ENCODE data around the gene SEMA4G.
A peak's percentile ranks its signal among the peaks of the same experiment; 100 is the strongest.

SEMA4G gene

GRCh38 chr10:100960251-100960650 lies 9.1 kb upstream of the SEMA4G start:
- Histone ChIP-seq H3K27ac (ENCODE audit: low read length) (no peak overlapping the region), H3K36me3 (ENCODE audit: control insufficient read depth in 1 of 2, insufficient read depth in 2 of 2, low read length in 2 of 2) (peaks cover 47 to 52% of the 10 kb centered on the region in 2 donors), H3K27me3 (ENCODE audit: low read depth, low read length) (no peaks in the 10 kb centered on the region), H3K9me3 (ENCODE audit: control insufficient read depth in 1 of 2, low read length in 2 of 2) (no peaks in the 10 kb centered on the region), H3K4me1 (ENCODE audit: control insufficient read depth in 1 of 2, insufficient read depth in 2 of 2, low read length in 2 of 2) (no peaks in the 10 kb centered on the region), H3K4me3 (ENCODE audit: low read depth in 1 of 2, low read length in 2 of 2) (no peak overlapping the region)

DNA sequence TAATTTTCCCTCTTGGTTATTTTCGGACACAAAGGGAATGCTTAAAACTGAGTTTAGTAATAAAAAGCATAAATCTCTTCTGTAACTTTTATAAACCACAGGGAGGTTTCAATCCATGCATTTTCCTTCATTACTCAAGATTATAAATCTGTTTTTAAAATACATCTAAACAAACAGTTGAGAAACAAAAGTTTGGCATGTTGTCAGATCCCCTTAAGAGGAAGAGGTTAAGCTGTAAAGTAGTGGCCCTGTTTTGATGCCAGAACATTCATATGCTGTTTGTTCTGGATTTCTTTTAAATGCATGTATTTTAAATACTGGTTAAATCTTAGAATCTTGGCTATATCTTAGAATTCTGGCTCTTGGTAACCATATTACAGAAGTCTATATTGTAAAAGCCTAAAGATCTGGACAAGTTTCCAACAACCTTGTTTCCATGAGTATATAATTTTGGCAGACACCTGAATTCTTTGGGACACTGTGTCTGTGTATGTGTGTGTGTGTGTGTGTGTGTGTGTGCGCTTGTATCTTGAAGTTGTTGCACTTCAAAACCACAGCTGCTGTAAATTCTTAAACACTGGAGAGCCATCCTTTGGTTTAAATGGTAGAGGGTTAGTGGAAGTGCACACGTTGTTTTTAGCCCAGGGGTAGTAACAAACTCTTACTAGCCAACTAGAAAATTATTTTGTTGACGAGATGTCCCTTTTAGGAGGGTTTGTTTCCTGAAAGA lies 6.8 kb upstream of the SEMA4G start:
- H3K27me3 ChIP-seq (ENCODE audit: low read depth, low read length) = no peaks in the 10 kb centered on the region
- no peak overlapping the region for H3K4me3 ChIP-seq (ENCODE audit: low read depth in 1 of 2, low read length in 2 of 2)
- no peaks in the 10 kb centered on the region for H3K9me3 ChIP-seq (ENCODE audit: control insufficient read depth in 1 of 2, low read length in 2 of 2)
- no peak overlapping the region for H3K27ac ChIP-seq (ENCODE audit: low read length)
- H3K4me1 ChIP-seq (ENCODE audit: control insufficient read depth in 1 of 2, insufficient read depth in 2 of 2, low read length in 2 of 2) = no peaks in the 10 kb centered on the region
- peaks cover 46 to 50% of the 10 kb centered on the region in 2 donors for H3K36me3 ChIP-seq (ENCODE audit: control insufficient read depth in 1 of 2, insufficient read depth in 2 of 2, low read length in 2 of 2)

GRCh38 chr10:100963826-100964225 lies 5.5 kb upstream of the SEMA4G start:
- Histone ChIP-seq H3K4me1 (ENCODE audit: control insufficient read depth in 1 of 2, insufficient read depth in 2 of 2, low read length in 2 of 2) (peaks cover 0 to 5% of the 10 kb centered on the region in 2 donors), H3K27ac (ENCODE audit: low read length) (no peak overlapping the region), H3K4me3 (ENCODE audit: low read depth in 1 of 2, low read length in 2 of 2) (no peak overlapping the region), H3K27me3 (ENCODE audit: low read depth, low read length) (no peaks in the 10 kb centered on the region), H3K9me3 (ENCODE audit: control insufficient read depth in 1 of 2, low read length in 2 of 2) (no peaks in the 10 kb centered on the region), H3K36me3 (ENCODE audit: control insufficient read depth in 1 of 2, insufficient read depth in 2 of 2, low read length in 2 of 2) (peaks cover 42 to 44% of the 10 kb centered on the region in 2 donors)

DNA sequence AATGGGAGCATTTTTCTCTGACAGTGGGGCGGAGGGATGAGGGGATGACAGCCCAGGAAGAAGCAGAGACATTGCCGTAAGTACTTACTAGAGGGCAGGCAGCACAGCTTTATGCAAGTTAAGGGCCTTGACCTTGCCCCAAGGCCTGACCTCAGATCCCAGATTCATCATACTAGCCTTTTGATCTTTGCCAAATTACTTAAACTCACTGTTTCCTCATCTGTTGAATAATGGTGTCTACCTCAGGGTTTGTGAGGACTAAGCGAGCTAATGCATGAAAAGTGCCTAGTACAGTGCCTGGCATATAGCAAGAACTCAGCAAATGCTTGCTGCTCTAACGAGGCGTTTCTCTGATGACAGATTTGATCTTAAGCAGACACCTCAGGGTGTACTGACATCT lies 3.5 kb upstream of the SEMA4G start:
- no peak overlapping the region for H3K27ac ChIP-seq (ENCODE audit: low read length)
- peaks cover 0 to 8% of the 10 kb centered on the region in 2 donors for H3K4me1 ChIP-seq (ENCODE audit: control insufficient read depth in 1 of 2, insufficient read depth in 2 of 2, low read length in 2 of 2)
- peaks cover 27 to 30% of the 10 kb centered on the region in 2 donors for H3K36me3 ChIP-seq (ENCODE audit: control insufficient read depth in 1 of 2, insufficient read depth in 2 of 2, low read length in 2 of 2)
- no peaks in the 10 kb centered on the region for H3K27me3 ChIP-seq (ENCODE audit: low read depth, low read length)
- no peaks in the 10 kb centered on the region for H3K9me3 ChIP-seq (ENCODE audit: control insufficient read depth in 1 of 2, low read length in 2 of 2)
- no peak overlapping the region for H3K4me3 ChIP-seq (ENCODE audit: low read depth in 1 of 2, low read length in 2 of 2)

DNA sequence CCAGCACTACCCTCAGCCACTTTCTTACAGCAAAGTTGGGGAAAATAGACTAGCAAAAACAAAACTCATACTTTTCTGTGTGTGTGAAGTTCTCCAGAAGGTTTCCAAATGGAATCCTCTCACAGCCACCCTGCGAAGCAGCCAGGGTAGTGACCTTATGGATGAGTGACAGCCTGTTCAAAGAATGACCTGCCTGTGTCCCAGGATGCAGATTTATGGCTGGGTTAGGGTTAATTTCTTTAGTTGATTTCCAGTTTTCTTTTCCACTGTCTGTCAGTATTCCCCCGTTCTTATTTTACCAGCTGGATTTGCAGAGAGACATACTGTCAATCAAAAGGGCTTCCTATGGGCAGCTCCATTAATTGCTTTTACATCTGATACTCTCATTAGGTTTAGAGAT lies 2.4 kb upstream of the SEMA4G start:
- Histone ChIP-seq H3K9me3 (ENCODE audit: control insufficient read depth in 1 of 2, low read length in 2 of 2) (no peaks in the 10 kb centered on the region), H3K27me3 (ENCODE audit: low read depth, low read length) (no peaks in the 10 kb centered on the region), H3K4me3 (ENCODE audit: low read depth in 1 of 2, low read length in 2 of 2) (no peak overlapping the region), H3K27ac (ENCODE audit: low read length) (no peak overlapping the region), H3K4me1 (ENCODE audit: control insufficient read depth in 1 of 2, insufficient read depth in 2 of 2, low read length in 2 of 2) (peaks cover 0 to 8% of the 10 kb centered on the region in 2 donors), H3K36me3 (ENCODE audit: control insufficient read depth in 1 of 2, insufficient read depth in 2 of 2, low read length in 2 of 2) (peaks cover 24 to 28% of the 10 kb centered on the region in 2 donors)

GRCh38 chr10:100967332-100967731 lies 2.0 kb upstream of the SEMA4G start:
- H3K4me1 ChIP-seq (ENCODE audit: control insufficient read depth in 1 of 2, insufficient read depth in 2 of 2, low read length in 2 of 2) = peaks cover 0 to 8% of the 10 kb centered on the region in 2 donors
- H3K4me3 ChIP-seq (ENCODE audit: low read depth in 1 of 2, low read length in 2 of 2) = no peak overlapping the region
- H3K27me3 ChIP-seq (ENCODE audit: low read depth, low read length) = no peaks in the 10 kb centered on the region
- H3K27ac ChIP-seq (ENCODE audit: low read length) = no peak overlapping the region
- H3K36me3 ChIP-seq (ENCODE audit: control insufficient read depth in 1 of 2, insufficient read depth in 2 of 2, low read length in 2 of 2) = peaks cover 20 to 23% of the 10 kb centered on the region in 2 donors
- H3K9me3 ChIP-seq (ENCODE audit: control insufficient read depth in 1 of 2, low read length in 2 of 2) = no peaks in the 10 kb centered on the region

- H3K36me3 ChIP-seq (ENCODE audit: control insufficient read depth in 1 of 2, insufficient read depth in 2 of 2, low read length in 2 of 2) = peaks cover 12 to 15% of the 10 kb centered on the region in 2 donors
- H3K27me3 ChIP-seq (ENCODE audit: low read depth, low read length) = no peaks in the 10 kb centered on the region
- H3K27ac ChIP-seq (ENCODE audit: low read length) = no peak overlapping the region
- H3K9me3 ChIP-seq (ENCODE audit: control insufficient read depth in 1 of 2, low read length in 2 of 2) = no peaks in the 10 kb centered on the region
- H3K4me3 ChIP-seq (ENCODE audit: low read depth in 1 of 2, low read length in 2 of 2) = no peak overlapping the region
- peaks cover 0 to 8% of the 10 kb centered on the region in 2 donors for H3K4me1 ChIP-seq (ENCODE audit: control insufficient read depth in 1 of 2, insufficient read depth in 2 of 2, low read length in 2 of 2)
Observed at GRCh38 chr10:100968062-100968736, 1.1 kb upstream of the SEMA4G start.

DNA sequence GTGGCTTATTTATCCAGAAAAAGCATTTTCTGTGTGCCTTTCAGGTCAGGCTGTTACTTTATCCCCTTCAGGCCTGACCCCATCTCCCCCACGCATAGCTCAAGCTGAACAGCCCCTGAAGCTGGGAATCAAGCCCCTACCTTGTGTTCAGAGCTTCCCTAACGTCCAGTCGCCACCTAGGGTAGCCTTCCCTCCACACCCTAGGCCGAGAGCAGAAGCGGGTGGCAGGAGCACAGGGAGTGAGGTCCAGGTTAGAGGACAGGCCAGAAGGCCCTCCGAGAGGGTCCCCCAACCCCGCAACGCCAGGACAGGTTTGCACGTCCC lies 479 bp upstream of the SEMA4G start:
- H3K4me1 ChIP-seq (ENCODE audit: control insufficient read depth in 1 of 2, insufficient read depth in 2 of 2, low read length in 2 of 2) = peaks cover 0 to 8% of the 10 kb centered on the region in 2 donors
- peaks cover 10 to 15% of the 10 kb centered on the region in 2 donors for H3K36me3 ChIP-seq (ENCODE audit: control insufficient read depth in 1 of 2, insufficient read depth in 2 of 2, low read length in 2 of 2)
- no peaks in the 10 kb centered on the region for H3K9me3 ChIP-seq (ENCODE audit: control insufficient read depth in 1 of 2, low read length in 2 of 2)
- no peaks in the 10 kb centered on the region for H3K27me3 ChIP-seq (ENCODE audit: low read depth, low read length)
- no peak overlapping the region for H3K27ac ChIP-seq (ENCODE audit: low read length)
- H3K4me3 ChIP-seq (ENCODE audit: low read depth in 1 of 2, low read length in 2 of 2) = peak overlapping the region; percentile 68 to 70

- H3K27ac ChIP-seq (ENCODE audit: low read length) = peak overlapping the region; percentile 64
- no peaks in the 10 kb centered on the region for H3K27me3 ChIP-seq (ENCODE audit: low read depth, low read length)
- peak overlapping the region; percentile 47 to 68 for H3K4me3 ChIP-seq (ENCODE audit: low read depth in 1 of 2, low read length in 2 of 2)
- peaks cover 0 to 8% of the 10 kb centered on the region in 2 donors for H3K4me1 ChIP-seq (ENCODE audit: control insufficient read depth in 1 of 2, insufficient read depth in 2 of 2, low read length in 2 of 2)
- H3K9me3 ChIP-seq (ENCODE audit: control insufficient read depth in 1 of 2, low read length in 2 of 2) = no peaks in the 10 kb centered on the region
- H3K36me3 ChIP-seq (ENCODE audit: control insufficient read depth in 1 of 2, insufficient read depth in 2 of 2, low read length in 2 of 2) = peaks cover 7 to 8% of the 10 kb centered on the region in 2 donors
Observed at GRCh38 chr10:100970076-100970913, 991 bp downstream of the SEMA4G start.

DNA sequence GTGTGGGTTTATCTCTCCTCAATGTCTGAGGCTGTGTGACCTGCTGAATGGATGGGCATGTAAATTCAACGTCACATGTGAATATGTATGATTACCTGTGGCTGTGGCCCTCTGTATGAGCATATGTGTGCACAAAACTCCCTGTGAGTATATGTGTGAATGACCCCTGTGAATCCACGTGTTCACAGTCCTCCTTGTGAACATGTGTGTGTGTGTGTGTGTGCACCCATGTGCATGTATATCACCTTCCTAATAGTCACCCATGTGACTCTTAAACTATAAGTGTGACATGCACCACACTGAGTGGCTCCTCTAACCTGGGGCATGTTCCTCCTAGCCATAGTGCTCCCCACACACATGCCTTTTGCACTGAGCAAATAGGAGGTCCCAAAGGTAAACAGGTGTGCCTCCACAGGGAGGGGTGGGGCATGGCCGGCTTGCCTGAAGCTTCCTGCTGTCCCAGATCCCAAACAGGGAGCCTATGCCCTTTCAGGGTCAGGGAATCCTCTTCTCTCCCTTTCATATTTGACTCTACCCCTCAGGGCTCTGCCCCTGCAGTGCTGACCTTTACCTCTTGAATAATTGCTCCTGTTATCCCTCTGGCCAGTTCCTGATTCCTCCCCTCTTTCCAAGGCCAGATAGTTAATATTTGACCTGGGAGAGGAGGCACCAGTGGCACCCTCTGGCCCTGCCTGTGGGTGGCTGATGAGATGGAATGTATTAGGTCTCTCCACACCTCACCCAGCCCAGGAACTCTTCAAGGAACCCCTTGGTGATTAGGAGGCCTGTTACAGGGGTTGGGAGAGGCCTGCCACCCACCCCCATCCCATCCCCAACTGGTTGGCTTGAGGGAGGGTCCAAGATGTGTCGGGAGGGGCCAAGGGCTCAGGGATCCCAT lies 1.9 kb downstream of the SEMA4G start:
- H3K27ac ChIP-seq (ENCODE audit: low read length) = peak overlapping the region; percentile 2
- H3K4me3 ChIP-seq (ENCODE audit: low read depth in 1 of 2, low read length in 2 of 2) = peak overlapping the region in 1 of 2 donors; percentile 24
- H3K9me3 ChIP-seq (ENCODE audit: control insufficient read depth in 1 of 2, low read length in 2 of 2) = no peaks in the 10 kb centered on the region
- H3K4me1 ChIP-seq (ENCODE audit: control insufficient read depth in 1 of 2, insufficient read depth in 2 of 2, low read length in 2 of 2) = peaks cover 0 to 8% of the 10 kb centered on the region in 2 donors
- H3K36me3 ChIP-seq (ENCODE audit: control insufficient read depth in 1 of 2, insufficient read depth in 2 of 2, low read length in 2 of 2) = peaks cover 0 to 3% of the 10 kb centered on the region in 2 donors
- H3K27me3 ChIP-seq (ENCODE audit: low read depth, low read length) = no peaks in the 10 kb centered on the region
